Effector memory CD4-positive, alpha-beta T cell (primary cell): Measurements from ENCODE around the gene DYSF.

Experiments used
- DNase-seq, 3 donors: peaks; one replicate each; pipeline ENCODE4 v3.0.0-alpha.2; 2020
- H3K27ac ChIP-seq: 2 replicates; pipeline ENCODE4 v1.7.0; 2013; ENCODE audit warnings: mild to moderate bottlenecking, low read length, moderate library complexity; ENCODE audit not compliant: insufficient read depth, poor library complexity, severe bottlenecking
- H3K27me3 ChIP-seq: replicated peaks from 2 replicates; pipeline ENCODE4 v1.7.0; 2013; ENCODE audit warnings: mild to moderate bottlenecking, low read length; ENCODE audit not compliant: insufficient read depth, control insufficient read depth, poor library complexity, severe bottlenecking
- H3K36me3 ChIP-seq: 2 replicates; pipeline ENCODE4 v1.7.0; 2013; ENCODE audit warnings: mild to moderate bottlenecking, low read length, moderate library complexity; ENCODE audit not compliant: control insufficient read depth, insufficient read depth
- H3K4me1 ChIP-seq: 2 replicates; pipeline ENCODE4 v1.7.0; 2013; ENCODE audit warnings: low read length, mild to moderate bottlenecking; ENCODE audit not compliant: control insufficient read depth, insufficient read depth, poor library complexity, severe bottlenecking
- H3K4me3 ChIP-seq: 2 replicates; pipeline ENCODE4 v1.7.0; 2013; ENCODE audit warnings: low read length, low read depth, mild to moderate bottlenecking; ENCODE audit not compliant: insufficient read depth, poor library complexity, severe bottlenecking
- H3K9me3 ChIP-seq: 2 replicates; pipeline ENCODE4 v1.7.0; 2013; ENCODE audit warnings: mild to moderate bottlenecking, low read length, moderate library complexity; ENCODE audit not compliant: control insufficient read depth

DYSF gene

DNA sequence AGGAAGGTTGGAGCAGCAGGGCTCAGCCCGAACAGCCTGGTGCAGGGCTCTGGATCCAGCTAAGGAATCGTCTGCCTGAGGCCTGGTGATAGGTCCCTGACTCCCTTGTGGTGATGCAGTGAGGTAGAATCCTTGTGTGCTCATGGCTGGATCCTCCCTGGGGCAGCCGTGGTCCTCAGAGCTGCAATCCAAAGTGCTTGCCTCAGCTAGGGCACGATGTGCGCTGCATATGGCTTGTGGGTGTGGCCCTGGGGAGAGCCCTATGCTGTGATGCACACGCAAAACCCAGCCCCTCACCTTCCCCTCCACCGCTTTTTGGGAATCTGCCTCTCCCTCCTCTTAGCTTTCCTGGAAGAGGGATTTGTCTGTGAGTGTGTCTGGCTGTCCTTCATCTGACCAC, 142.2 kb downstream of the DYSF start:
- Histone ChIP-seq H3K27ac (no peak overlapping the region), H3K27me3 (no peaks in the 10 kb centered on the region), H3K9me3 (no peaks in the 10 kb centered on the region), H3K4me1 (no peaks in the 10 kb centered on the region), H3K4me3 (no peak overlapping the region), H3K36me3 (no peaks in the 10 kb centered on the region)
- no peak for DNase-seq

GRCh38 chr2:71596011-71596410, 142.7 kb downstream of the DYSF start:
- DNase-seq = no peak
- Histone ChIP-seq H3K9me3 (no peaks in the 10 kb centered on the region), H3K36me3 (no peaks in the 10 kb centered on the region), H3K27ac (no peak overlapping the region), H3K27me3 (no peaks in the 10 kb centered on the region), H3K4me1 (no peaks in the 10 kb centered on the region), H3K4me3 (no peak overlapping the region)

GRCh38 chr2:71597756-71598155, 144.4 kb downstream of the DYSF start:
- no peak for DNase-seq
- Histone ChIP-seq H3K27ac (no peak overlapping the region), H3K4me3 (no peak overlapping the region), H3K4me1 (no peaks in the 10 kb centered on the region), H3K36me3 (no peaks in the 10 kb centered on the region), H3K27me3 (no peaks in the 10 kb centered on the region), H3K9me3 (no peaks in the 10 kb centered on the region)

DNA sequence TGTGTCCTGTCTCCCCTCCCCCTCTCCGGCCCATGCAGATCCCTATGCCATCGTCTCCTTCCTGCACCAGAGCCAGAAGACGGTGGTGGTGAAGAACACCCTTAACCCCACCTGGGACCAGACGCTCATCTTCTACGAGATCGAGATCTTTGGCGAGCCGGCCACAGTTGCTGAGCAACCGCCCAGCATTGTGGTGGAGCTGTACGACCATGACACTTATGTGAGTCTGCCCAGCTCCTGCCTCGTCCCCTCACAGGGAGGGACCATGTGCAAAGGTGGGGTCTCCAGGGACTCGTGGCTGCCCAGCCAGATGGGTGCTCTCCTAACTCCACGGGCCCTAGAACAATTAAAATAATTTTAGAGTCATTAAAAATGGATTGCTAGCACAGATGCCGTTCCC, 145.2 kb downstream of the DYSF start:
- H3K9me3 ChIP-seq = no peaks in the 10 kb centered on the region
- H3K27ac ChIP-seq = no peak overlapping the region
- no peak for DNase-seq
- no peaks in the 10 kb centered on the region for H3K36me3 ChIP-seq
- H3K4me3 ChIP-seq = no peak overlapping the region
- no peaks in the 10 kb centered on the region for H3K27me3 ChIP-seq
- no peaks in the 10 kb centered on the region for H3K4me1 ChIP-seq

DNA sequence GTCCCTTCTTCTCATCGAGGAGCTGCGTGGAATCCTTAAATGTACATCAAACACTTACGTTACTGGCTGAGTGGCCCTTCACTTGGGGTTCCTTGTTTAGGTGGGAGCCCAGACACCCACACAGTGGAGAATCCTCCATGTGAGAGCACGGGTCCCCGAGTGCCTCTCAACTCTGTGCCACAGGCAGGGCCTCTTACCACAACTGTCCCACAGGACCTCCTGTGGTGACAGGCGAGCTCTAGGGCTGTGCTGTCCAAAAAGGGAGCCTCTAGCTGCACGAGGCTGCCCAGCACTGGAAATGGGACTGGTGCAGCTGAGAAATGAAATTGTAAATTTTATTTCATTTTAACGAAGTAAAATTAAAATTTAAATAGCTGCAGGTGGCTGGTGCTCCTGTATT, 145.7 kb downstream of the DYSF start:
- DNase-seq = no peak
- Histone ChIP-seq H3K27me3 (no peaks in the 10 kb centered on the region), H3K4me1 (no peaks in the 10 kb centered on the region), H3K27ac (no peak overlapping the region), H3K4me3 (no peak overlapping the region), H3K36me3 (no peaks in the 10 kb centered on the region), H3K9me3 (no peaks in the 10 kb centered on the region)

DNA sequence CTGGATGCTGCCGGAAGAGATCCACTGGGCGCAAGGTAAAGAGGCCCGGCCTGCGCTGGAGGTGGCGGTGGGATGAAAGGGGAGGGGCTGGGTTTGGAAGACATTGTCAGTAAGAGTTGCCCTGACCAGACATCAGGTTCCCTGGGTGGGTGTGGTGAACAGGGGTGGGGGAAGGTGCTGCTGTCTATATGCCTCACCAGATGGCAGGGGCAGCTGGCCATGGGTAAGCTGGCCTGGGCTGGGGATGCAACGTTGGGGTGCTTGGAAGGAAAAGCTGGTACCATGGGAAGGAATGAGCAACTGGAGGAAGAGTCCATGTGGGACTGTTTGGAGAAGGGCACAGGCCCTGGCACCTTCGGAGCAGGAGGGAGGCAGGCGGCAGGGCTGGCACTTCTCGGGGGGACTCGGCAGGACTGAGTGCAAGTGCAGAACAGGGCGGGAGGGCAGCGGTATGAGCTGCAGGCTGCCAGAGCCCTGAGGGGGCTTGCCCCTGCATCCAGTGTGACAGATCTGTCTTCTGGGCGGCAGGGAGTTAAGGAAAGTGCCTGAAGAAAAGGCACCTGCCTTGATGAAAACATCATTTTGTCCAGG, 146.4 kb downstream of the DYSF start:
- no peak overlapping the region for H3K4me3 ChIP-seq
- H3K9me3 ChIP-seq = no peaks in the 10 kb centered on the region
- no peaks in the 10 kb centered on the region for H3K36me3 ChIP-seq
- no peaks in the 10 kb centered on the region for H3K27me3 ChIP-seq
- DNase-seq = no peak
- no peaks in the 10 kb centered on the region for H3K4me1 ChIP-seq
- H3K27ac ChIP-seq = no peak overlapping the region

DNA sequence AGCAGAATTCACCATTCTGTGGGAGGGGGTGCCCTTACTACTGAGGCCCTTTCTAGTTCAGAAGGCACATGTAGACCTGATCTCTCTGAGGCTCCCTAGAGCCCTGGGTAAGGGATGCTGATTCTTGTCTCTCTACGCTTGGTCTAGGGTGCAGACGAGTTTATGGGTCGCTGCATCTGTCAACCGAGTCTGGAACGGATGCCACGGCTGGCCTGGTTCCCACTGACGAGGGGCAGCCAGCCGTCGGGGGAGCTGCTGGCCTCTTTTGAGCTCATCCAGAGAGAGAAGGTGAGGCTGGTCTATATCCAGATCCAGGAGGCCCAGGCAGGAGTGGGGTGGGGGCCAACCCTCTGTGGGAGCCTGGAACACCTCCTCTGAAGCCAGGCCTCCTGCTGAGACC, 147.2 kb downstream of the DYSF start:
- H3K9me3 ChIP-seq = no peaks in the 10 kb centered on the region
- no peak for DNase-seq
- no peak overlapping the region for H3K27ac ChIP-seq
- H3K27me3 ChIP-seq = no peaks in the 10 kb centered on the region
- H3K36me3 ChIP-seq = no peaks in the 10 kb centered on the region
- H3K4me1 ChIP-seq = no peaks in the 10 kb centered on the region
- H3K4me3 ChIP-seq = no peak overlapping the region

GRCh38 chr2:71601136-71602114, 148.1 kb downstream of the DYSF start:
- H3K27me3 ChIP-seq = no peaks in the 10 kb centered on the region

DNA sequence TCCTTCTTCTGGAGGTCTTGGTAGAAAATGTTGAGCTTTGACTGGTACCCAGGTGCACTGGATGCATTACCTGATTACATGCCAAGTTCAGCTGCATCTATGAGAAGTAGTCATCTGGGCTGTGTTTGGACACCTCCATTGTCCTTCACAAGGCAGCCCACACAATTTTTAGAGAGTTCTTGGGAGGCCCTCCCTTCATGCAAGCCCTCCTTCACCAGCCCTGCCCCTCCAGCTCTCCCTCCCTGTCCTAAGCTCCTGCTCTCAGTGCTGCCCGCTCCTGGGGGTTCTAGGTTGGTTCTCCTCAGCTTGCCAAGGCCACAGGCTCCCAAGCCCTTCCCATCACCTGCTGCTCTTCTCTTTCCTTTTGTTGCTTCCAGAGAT, 148.7 kb downstream of the DYSF start:
- no peak overlapping the region for H3K4me3 ChIP-seq
- H3K27me3 ChIP-seq = no peaks in the 10 kb centered on the region
- no peaks in the 10 kb centered on the region for H3K9me3 ChIP-seq
- no peaks in the 10 kb centered on the region for H3K4me1 ChIP-seq
- H3K36me3 ChIP-seq = no peaks in the 10 kb centered on the region
- no peak overlapping the region for H3K27ac ChIP-seq
- DNase-seq = no peak

More at GRCh38 chr2:71601136-71602114, 148.1 kb downstream of the DYSF start:
- DNase-seq = no peak
- Histone ChIP-seq H3K4me3 (no peak overlapping the region), H3K9me3 (no peaks in the 10 kb centered on the region), H3K4me1 (no peaks in the 10 kb centered on the region), H3K27ac (no peak overlapping the region), H3K36me3 (no peaks in the 10 kb centered on the region)

GRCh38 chr2:71602581-71602980, 149.2 kb downstream of the DYSF start:
- no peak overlapping the region for H3K4me3 ChIP-seq
- no peak overlapping the region for H3K27ac ChIP-seq
- no peaks in the 10 kb centered on the region for H3K36me3 ChIP-seq
- no peaks in the 10 kb centered on the region for H3K27me3 ChIP-seq
- no peaks in the 10 kb centered on the region for H3K4me1 ChIP-seq
- DNase-seq = no peak
- no peaks in the 10 kb centered on the region for H3K9me3 ChIP-seq
